Colonic mucosa (tissue), 4 donors: Measurements from ENCODE around the gene PRR14L. TPM values are rescaled to one million over a fixed set of nuclear protein-coding genes. Genes with fewer than 3 reads are reported as not detected.

ENCODE experiments used
- DNase-seq: peaks from one replicate; pipeline ENCODE4 v3.0.0-alpha.2; 2020
- H3K27ac ChIP-seq: fragments of 200-600 bp; one replicate; pipeline ENCODE4 v1.8.0; 2021
- H3K27me3 ChIP-seq: fragments of 200-600 bp; one replicate; pipeline ENCODE4 v1.8.0; 2021
- H3K36me3 ChIP-seq: fragments of 200-600 bp; one replicate; pipeline ENCODE4 v1.8.0; 2021
- H3K4me1 ChIP-seq: fragments of 200-600 bp; one replicate; pipeline ENCODE4 v1.8.0; 2021; ENCODE audit warnings: mild to moderate bottlenecking
- H3K4me3 ChIP-seq: fragments of 200-600 bp; one replicate; pipeline ENCODE4 v1.8.0; 2021
- H3K9ac ChIP-seq, 2 donors: one replicate each; pipeline ENCODE4 v1.7.0; 2013; ENCODE audit warnings: control low read depth in 2 of 2, low read depth in 2 of 2, low read length in 2 of 2
- H3K9me3 ChIP-seq: fragments of 200-600 bp; one replicate; pipeline ENCODE4 v1.8.0; 2021
- CTCF ChIP-seq: fragments of 200-600 bp; IDR thresholded peaks from one replicate; pipeline ENCODE4 v1.8.0; 2022; ENCODE audit warnings: antibody characterized with exemption, mild to moderate bottlenecking
- intact Hi-C: fragments of 100-400 bp; cut with DNase I; formaldehyde crosslinking; loops from one replicate; pipeline ENCODE4 v1.14.1; 2022
- total RNA-seq, 2 donors: library from RNA; stranded (reverse); fragmentation: NEBNext Ultra II Directional in 1 of 2; extraction: Animal tissue kit (Norgen Biotek cat#: 25700) in 1 of 2; gene quantifications; one replicate each; pipeline ENCODE4 v1.2.1, GENCODE V29; 2021
- donor health status: healthy.
- donor health status: DM: no; HTN: no; CAD: no.
- donor health status: DM: no; HTN: no; CAD: no.

The PRR14L gene
- total RNA-seq, 2 donors from 2014 or later = 58.2 to 74.6 TPM

DNA sequence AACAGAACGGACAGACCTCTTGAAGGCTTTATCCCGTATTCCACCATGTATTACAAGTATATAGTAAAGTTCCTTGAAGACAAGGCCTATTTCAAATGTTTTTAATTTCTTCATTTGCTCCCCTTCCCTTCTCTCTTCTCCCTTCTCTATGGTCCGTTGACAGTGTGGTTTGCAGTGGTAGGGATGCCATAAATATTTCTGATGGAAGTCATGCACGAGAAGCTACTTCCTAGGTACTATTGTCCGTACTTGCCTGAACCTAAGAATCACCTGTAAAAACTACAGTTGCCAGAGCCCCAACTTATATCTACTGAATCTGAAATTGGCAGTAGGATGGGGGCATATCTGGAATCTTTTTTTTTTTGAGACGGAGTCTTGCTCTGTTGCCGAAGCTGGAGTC lies 90.7 kb downstream of the PRR14L start:
- no peak for TF ChIP-seq CTCF
- DNase-seq = no peak
- no peaks in the 10 kb centered on the region for H3K36me3 ChIP-seq
- peaks cover 8% of the 10 kb centered on the region for H3K4me1 ChIP-seq
- H3K4me3 ChIP-seq = no peak overlapping the region
- H3K9me3 ChIP-seq = no peaks in the 10 kb centered on the region
- no peaks in the 10 kb centered on the region for H3K27me3 ChIP-seq
- H3K27ac ChIP-seq = no peak overlapping the region
- intact Hi-C loops = no loop called here
- no peak overlapping the region for H3K9ac ChIP-seq

DNA sequence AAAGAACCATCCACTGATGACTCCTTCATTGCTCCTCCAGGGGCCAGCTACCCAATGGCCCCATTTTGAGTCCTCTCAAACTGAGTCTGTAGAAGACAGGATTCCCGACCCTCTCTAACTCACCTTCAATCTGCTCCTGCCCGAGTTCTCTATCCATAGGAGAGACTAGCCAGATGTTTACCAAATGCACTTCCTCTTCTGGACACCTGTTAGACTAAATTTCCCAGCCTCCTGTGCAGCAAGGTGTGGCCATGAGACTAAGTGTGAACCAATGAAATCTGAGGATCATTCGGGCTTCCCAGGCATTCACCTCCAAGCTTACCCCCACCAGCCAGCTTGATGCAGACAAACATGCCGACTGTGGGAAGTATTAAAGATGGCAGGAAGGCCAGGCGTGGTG lies 95.5 kb downstream of the PRR14L start:
- DNase-seq = no peak
- no peaks in the 10 kb centered on the region for H3K27me3 ChIP-seq
- no peaks in the 10 kb centered on the region for H3K9me3 ChIP-seq
- no peak overlapping the region for H3K9ac ChIP-seq
- H3K27ac ChIP-seq = no peak overlapping the region
- no peak for TF ChIP-seq CTCF
- H3K36me3 ChIP-seq = no peaks in the 10 kb centered on the region
- no peak overlapping the region for H3K4me3 ChIP-seq
- intact Hi-C loops = no loop called here
- peaks cover 8% of the 10 kb centered on the region for H3K4me1 ChIP-seq

DNA sequence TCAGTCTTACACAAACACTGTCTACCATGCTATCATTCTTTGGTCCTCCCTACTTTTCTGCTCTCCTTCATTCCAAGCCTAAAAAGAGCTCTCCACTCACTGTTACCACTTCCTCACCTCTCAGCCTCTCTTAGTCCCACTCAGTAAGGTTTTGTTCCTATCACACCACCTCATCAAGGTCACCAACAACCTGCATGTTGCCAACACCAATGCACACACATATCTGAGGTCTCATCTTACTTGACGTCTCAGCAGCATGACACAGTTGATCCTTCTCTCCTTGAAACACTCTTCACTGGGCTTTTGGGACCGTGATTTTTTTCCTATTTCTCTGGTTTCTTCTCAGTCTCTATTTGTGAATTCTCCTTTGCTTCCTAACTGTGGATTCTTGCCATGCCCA lies 96.0 kb downstream of the PRR14L start:
- no peak for TF ChIP-seq CTCF
- peak overlapping the region in 1 of 2 donors; percentile 2 for H3K9ac ChIP-seq
- H3K36me3 ChIP-seq = no peaks in the 10 kb centered on the region
- H3K4me1 ChIP-seq = peaks cover 8% of the 10 kb centered on the region
- no peak for DNase-seq
- H3K27me3 ChIP-seq = no peaks in the 10 kb centered on the region
- H3K9me3 ChIP-seq = no peaks in the 10 kb centered on the region
- H3K27ac ChIP-seq = peak overlapping the region; percentile 11
- intact Hi-C loops = no loop called here
- no peak overlapping the region for H3K4me3 ChIP-seq

GRCh38 chr22:31652911-31653684 lies 96.8 kb downstream of the PRR14L start:
- Histone ChIP-seq H3K4me3 (no peak overlapping the region), H3K9me3 (no peaks in the 10 kb centered on the region), H3K4me1 (peaks cover 8% of the 10 kb centered on the region), H3K27me3 (no peaks in the 10 kb centered on the region), H3K27ac (peak overlapping the region; percentile 11), H3K9ac (no peak overlapping the region), H3K36me3 (no peaks in the 10 kb centered on the region)
- no peak for TF ChIP-seq CTCF
- DNase-seq = no peak
- intact Hi-C loops = no loop called here

GRCh38 chr22:31652088-31652487 lies 97.8 kb downstream of the PRR14L start:
- Histone ChIP-seq H3K9ac (no peak overlapping the region), H3K4me1 (peaks cover 8% of the 10 kb centered on the region)
- no peak for TF ChIP-seq CTCF

More at GRCh38 chr22:31652088-31652487, 97.8 kb downstream of the PRR14L start:
- no peaks in the 10 kb centered on the region for H3K9me3 ChIP-seq
- no peak for DNase-seq
- H3K27me3 ChIP-seq = no peaks in the 10 kb centered on the region
- intact Hi-C loops = no loop called here
- H3K27ac ChIP-seq = no peak overlapping the region
- H3K36me3 ChIP-seq = no peaks in the 10 kb centered on the region
- no peak overlapping the region for H3K4me3 ChIP-seq
